Endothelial cell of umbilical vein (primary cell): Measurements from ENCODE around the gene GMNN. TPM values are rescaled to one million over a fixed set of nuclear protein-coding genes. Genes with fewer than 3 reads are reported as not detected.
"Not testable (repeated sequence)": the region's sequence is repeated elsewhere in the genome, so short reads cannot be mapped to it uniquely, and the experiment has no call there.

Source experiments
- BruUV-seq: library from RNA; stranded (reverse); fragments of 400-500 nt; replicated peaks from 2 replicates; lab custom pipeline; 2021; lab: Mats Ljungman, UMichigan
- CTCF ChIA-PET: fragments of 300-600, 350-600 bp; sonication (Branson Sonifier 250); formaldehyde crosslinking; loops from one replicate; lab custom pipeline; 2021; ENCODE audit warnings: antibody characterized with exemption, inconsistent platforms; lab: Charles Lee
- POLR2A ChIA-PET: fragments of 300-600, 350-600 bp; sonication (Branson Sonifier 250); formaldehyde crosslinking; loops from one replicate; lab custom pipeline; 2021; ENCODE audit warnings: antibody characterized with exemption, inconsistent platforms; lab: Charles Lee
- DNase-seq: peaks from one replicate; pipeline ENCODE4 v3.0.0-alpha.2; 2011; ENCODE audit warnings: low read depth, low spot score
- FAIRE-seq: peaks from 2 replicates; lab custom pipeline; 2011; peaks lifted over from hg19 to GRCh38; lab: Jason Lieb, UNC
- H2AFZ ChIP-seq: 2 replicates; pipeline ENCODE4 v1.6.0; 2012; ENCODE audit warnings: low read depth, low read length, control low read depth, inconsistent platforms
- H3K27ac ChIP-seq: 2 replicates; pipeline ENCODE4 v1.5.1; 2011; ENCODE audit warnings: low read depth, mild to moderate bottlenecking, control low read depth, low read length, moderate library complexity; ENCODE audit not compliant: insufficient read depth
- H3K27me3 ChIP-seq, 2 experiments: 2 replicates each; pipeline versions ENCODE4 v1.6.0 to v1.6.1; 2011; ENCODE audit warnings: low read length in 2 of 2, mixed read lengths in 1 of 2; ENCODE audit not compliant: control insufficient read depth in 2 of 2, insufficient read depth in 2 of 2
- H3K36me3 ChIP-seq, 2 experiments: 2 replicates in 1 of 2; 3 replicates in 1 of 2; pipeline ENCODE4 v1.5.1; 2011; ENCODE audit warnings: low read length in 2 of 2, mild to moderate bottlenecking in 1 of 2, moderate library complexity in 1 of 2; ENCODE audit not compliant: control insufficient read depth in 2 of 2, insufficient read depth in 2 of 2; ENCODE audit errors: extremely low read depth in 1 of 2
- H3K4me1 ChIP-seq: 3 replicates; pipeline ENCODE4 v1.5.1; 2011; ENCODE audit warnings: mild to moderate bottlenecking, low read length; ENCODE audit not compliant: control insufficient read depth, insufficient read depth; ENCODE audit errors: extremely low read depth
- H3K4me2 ChIP-seq: 2 replicates; pipeline ENCODE4 v1.6.1; 2011; ENCODE audit warnings: low read length, control low read depth, mixed read lengths; ENCODE audit not compliant: insufficient read depth
- H3K4me3 ChIP-seq, 3 experiments: fragments of 200-600 bp in 1 of 3; sonication (generic), shearing (Covaris generic) in 1 of 3; replicated peaks in 1 of 3; 2 replicates each; pipeline ENCODE4 v1.5.1; 2011 to 2016; ENCODE audit warnings: control low read depth in 3 of 3, low read length in 3 of 3, mild to moderate bottlenecking in 2 of 3, inconsistent platforms in 1 of 3, low read depth in 1 of 3, moderate library complexity in 1 of 3; ENCODE audit not compliant: insufficient read depth in 1 of 3
- H3K79me2 ChIP-seq: 2 replicates; pipeline ENCODE4 v1.6.0; 2012; ENCODE audit warnings: low read length, inconsistent platforms; ENCODE audit not compliant: control insufficient read depth, insufficient read depth
- H3K9ac ChIP-seq: replicated peaks from 2 replicates; pipeline ENCODE3; 2011; ENCODE audit warnings: low read length, control low read depth; ENCODE audit not compliant: insufficient read depth; ENCODE audit errors: extremely low read depth
- H3K9me1 ChIP-seq: replicated peaks from 3 replicates; pipeline ENCODE4 v1.6.0; 2011; ENCODE audit warnings: mild to moderate bottlenecking, low read length; ENCODE audit not compliant: control insufficient read depth, insufficient read depth; ENCODE audit errors: extremely low read depth
- H3K9me3 ChIP-seq: replicated peaks from 2 replicates; pipeline ENCODE4 v1.5.1; 2012; ENCODE audit warnings: low read length, inconsistent platforms; ENCODE audit not compliant: control insufficient read depth, insufficient read depth
- H4K20me1 ChIP-seq: replicated peaks from 2 replicates; pipeline ENCODE3; 2011; ENCODE audit warnings: mild to moderate bottlenecking, low read length; ENCODE audit not compliant: control insufficient read depth, insufficient read depth; ENCODE audit errors: extremely low read depth
- JUN ChIP-seq: IDR thresholded peaks from 2 replicates; pipeline ENCODE4 v1.6.1; 2011; ENCODE audit warnings: borderline replicate concordance, low read depth; ENCODE audit not compliant: insufficient read length, insufficient read depth
- dilution Hi-C: fragments of 300-500 bp; cut with MboI; formaldehyde crosslinking; loops from one replicate; pipeline ENCODE4 v1.15.0; 2019; ENCODE audit warnings: low sequenced_read_pairs; ENCODE audit not compliant: extremely low pct_ligation_motif_present
- intact Hi-C: fragments of 100-400 bp; cut with micrococcal nuclease; formaldehyde crosslinking; loops from one replicate; pipeline ENCODE4 v1.10.0; 2022
- polyA plus RNA-seq, 4 experiments: library from polyadenylated mRNA; depleted of rRNA in 3 of 4; stranded (reverse) in 3 of 4; unstranded in 1 of 4; fragments of >200 nt; gene quantifications; 2 replicates each; pipeline versions ENCODE4 v1.2.1 to v1.2.3, GENCODE V29; 2011 to 2012; ENCODE audit warnings: missing spikeins in 1 of 4
- total RNA-seq: library from RNA; stranded (reverse); gene quantifications from 2 replicates; pipeline ENCODE4 v1.2.3, GENCODE V29; 2021
- TF ChIP-seq, protein P1 (sequence below), 2 donors: IDR thresholded peaks; 1 replicate in 1 of 2; 2 replicates in 1 of 2; pipeline ENCODE4 v1.5.1; 2011; ENCODE audit warnings: low read length in 2 of 2, mild to moderate bottlenecking in 2 of 2, moderate library complexity in 2 of 2, control low read depth in 1 of 2, inconsistent platforms in 1 of 2, low read depth in 1 of 2; ENCODE audit not compliant: insufficient read depth in 1 of 2; ENCODE audit errors: extremely low read depth in 1 of 2

GMNN gene
- total and polyA plus RNA-seq, 2 donors (not counting 3 experiments of a cell fraction or from before 2014, with no cell fraction given): 25.4 to 52.6 TPM

DNA sequence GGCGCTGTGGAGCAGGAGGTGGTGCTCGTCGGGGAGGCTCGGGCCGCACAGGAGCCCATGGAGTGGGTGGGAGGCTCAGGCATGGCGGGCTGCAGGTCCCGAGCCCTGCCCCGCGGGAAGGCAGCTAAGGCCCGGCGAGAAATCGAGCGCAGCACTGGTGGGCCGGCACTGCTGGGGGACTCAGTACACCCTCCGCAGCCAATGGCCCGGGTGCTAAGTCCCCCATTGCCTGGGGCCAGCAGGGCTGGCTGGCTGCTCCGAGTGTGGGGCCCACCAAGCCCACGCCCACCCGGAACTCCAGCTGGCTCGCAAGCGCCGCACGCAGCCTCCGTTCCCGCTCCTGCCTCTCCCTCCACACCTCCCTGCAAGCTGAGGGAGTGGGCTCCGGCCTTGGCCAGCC, 8.8 kb upstream of the GMNN start:
- H3K9ac ChIP-seq, H3K4me2 ChIP-seq, H3K36me3 ChIP-seq, H2AFZ ChIP-seq, H4K20me1 ChIP-seq, BruUV-seq, H3K9me1 ChIP-seq, H3K27ac ChIP-seq, FAIRE-seq, DNase-seq, H3K79me2 ChIP-seq, H3K4me3 ChIP-seq, H3K9me3 ChIP-seq, dilution Hi-C loops, H3K27me3 ChIP-seq, H3K4me1 ChIP-seq: not testable (repeated sequence)
- POLR2A ChIA-PET: interaction anchor here (1.3 kb wide), 1 partner anchor 46 kb away, joined by 3 read pairs; no protein-coding TSS in a partner anchor
- intact Hi-C loops: loop anchor here (1.0 to 2.0 kb wide), 6 partner anchors 45 to 335 kb away; no protein-coding TSS in a partner anchor
- CTCF ChIA-PET: interaction anchor here (0.8 to 7.5 kb wide), 10 partner anchors 9 to 252 kb away, joined by 3 to 99 read pairs (median 4); partner anchors contain the start of gene C6orf62

DNA sequence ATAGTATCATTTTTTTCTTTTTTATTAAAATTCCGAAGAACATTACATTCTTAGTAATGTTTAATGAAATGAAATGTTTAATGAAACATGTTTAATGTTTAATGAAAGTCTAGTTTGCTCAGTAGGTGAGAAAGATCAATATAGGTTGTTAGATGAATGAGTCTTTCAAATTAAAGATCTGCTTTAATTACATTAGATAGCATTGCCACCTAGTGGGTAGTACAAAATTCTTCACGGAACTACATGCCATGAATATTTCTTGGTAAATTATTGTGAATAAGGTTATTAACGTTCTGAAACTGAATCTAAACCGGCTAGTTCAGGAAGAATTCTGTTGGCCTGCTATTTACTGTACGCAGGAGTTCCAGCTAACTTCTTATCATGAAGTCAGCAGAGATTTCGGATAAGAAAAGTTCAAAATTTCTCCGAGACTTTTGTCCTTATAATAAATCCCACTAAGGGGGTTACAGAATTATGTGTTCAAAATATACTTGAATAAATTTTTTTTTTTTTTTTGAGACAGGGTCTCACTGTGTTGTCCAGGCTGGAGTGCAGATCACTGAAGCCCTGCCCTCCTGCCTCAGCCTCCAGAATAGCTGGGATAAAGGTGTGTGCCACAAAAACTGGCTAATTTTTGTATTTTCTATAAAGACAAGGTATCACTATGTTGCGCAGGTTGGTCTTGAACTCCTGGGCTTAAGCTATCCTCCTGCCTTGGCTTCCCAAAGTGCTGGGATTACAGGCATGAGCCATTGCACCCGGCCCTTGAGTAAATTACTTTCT, 7.9 kb upstream of the GMNN start:
- no peak overlapping the region for H3K27ac ChIP-seq
- no peaks in the 10 kb centered on the region for H3K79me2 ChIP-seq
- no TSS peak for BruUV-seq
- H3K4me3 ChIP-seq: no peak overlapping the region
- H3K4me1 ChIP-seq: no peaks in the 10 kb centered on the region
- H3K36me3 ChIP-seq: no peaks in the 10 kb centered on the region
- ChIA-PET CTCF (interaction anchor here (0.8 to 7.5 kb wide), 10 partner anchors 24 to 251 kb away, joined by 3 to 99 read pairs (median 4); partner anchors contain the start of gene C6orf62), POLR2A (interaction anchor here (1.3 kb wide), 1 partner anchor 47 kb away, joined by 3 read pairs; no protein-coding TSS in a partner anchor)
- no peak overlapping the region for H2AFZ ChIP-seq
- H3K27me3 ChIP-seq: no peaks in the 10 kb centered on the region
- DNase-seq (peak; percentile 44), FAIRE-seq (peak; percentile 21)
- H4K20me1 ChIP-seq: no peaks in the 10 kb centered on the region
- no peaks in the 10 kb centered on the region for H3K9me3 ChIP-seq
- no peaks in the 10 kb centered on the region for H3K9me1 ChIP-seq
- no peak overlapping the region for H3K9ac ChIP-seq
- dilution Hi-C loops: no loop called here
- no peak overlapping the region for H3K4me2 ChIP-seq
- intact Hi-C loops: loop anchor here (1.0 to 2.0 kb wide), 6 partner anchors 46 to 336 kb away; no protein-coding TSS in a partner anchor
- TF ChIP-seq, protein P1, sequence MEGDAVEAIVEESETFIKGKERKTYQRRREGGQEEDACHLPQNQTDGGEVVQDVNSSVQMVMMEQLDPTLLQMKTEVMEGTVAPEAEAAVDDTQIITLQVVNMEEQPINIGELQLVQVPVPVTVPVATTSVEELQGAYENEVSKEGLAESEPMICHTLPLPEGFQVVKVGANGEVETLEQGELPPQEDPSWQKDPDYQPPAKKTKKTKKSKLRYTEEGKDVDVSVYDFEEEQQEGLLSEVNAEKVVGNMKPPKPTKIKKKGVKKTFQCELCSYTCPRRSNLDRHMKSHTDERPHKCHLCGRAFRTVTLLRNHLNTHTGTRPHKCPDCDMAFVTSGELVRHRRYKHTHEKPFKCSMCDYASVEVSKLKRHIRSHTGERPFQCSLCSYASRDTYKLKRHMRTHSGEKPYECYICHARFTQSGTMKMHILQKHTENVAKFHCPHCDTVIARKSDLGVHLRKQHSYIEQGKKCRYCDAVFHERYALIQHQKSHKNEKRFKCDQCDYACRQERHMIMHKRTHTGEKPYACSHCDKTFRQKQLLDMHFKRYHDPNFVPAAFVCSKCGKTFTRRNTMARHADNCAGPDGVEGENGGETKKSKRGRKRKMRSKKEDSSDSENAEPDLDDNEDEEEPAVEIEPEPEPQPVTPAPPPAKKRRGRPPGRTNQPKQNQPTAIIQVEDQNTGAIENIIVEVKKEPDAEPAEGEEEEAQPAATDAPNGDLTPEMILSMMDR (IDR thresholded peaks at IDR 0.05; ENCODE audit: extremely low read depth in 1 of 2, insufficient read depth in 1 of 2, low read depth in 1 of 2, low read length in 2 of 2): peak; percentile 17 to 31
- TF ChIP-seq JUN: no peak
